ENCODE measurements around the gene H3-3A. TPM values are rescaled to one million over a fixed set of nuclear protein-coding genes. Genes with fewer than 3 reads are reported as not detected.

Gene H3-3A
- total and polyA plus RNA-seq, 10 of the 15 experiments (the other 5 are each of a cell fraction or from before 2014, with no cell fraction given): 215 to 486 (median 393) TPM

DNA sequence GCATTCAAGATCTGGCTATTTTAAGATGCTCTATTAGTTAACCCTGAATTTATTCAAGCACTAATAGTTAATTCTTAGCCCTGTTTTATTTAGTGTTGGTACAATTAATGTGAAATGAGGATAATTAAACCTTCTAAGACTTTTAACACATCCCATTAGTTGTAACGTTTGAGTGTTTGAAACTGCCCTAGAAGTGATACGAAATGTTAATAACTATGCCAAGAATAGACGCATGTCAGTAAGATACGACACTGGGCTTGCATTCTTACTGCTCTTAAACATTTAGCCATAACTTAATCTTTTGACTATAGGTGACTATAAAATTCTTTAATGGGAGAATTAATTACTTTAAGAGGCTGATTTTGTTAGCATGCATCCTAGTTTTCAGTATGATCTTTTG is 9.8 kb downstream of the H3-3A start:
- in situ Hi-C loops (cut with MboI) (no loop called here), intact Hi-C loops (cut with micrococcal nuclease; ENCODE audit: unreplicated experiment) (no loop called here)
- no TSS peak for BruUV-seq (replicated peaks)
- Histone ChIP-seq H4K20me1 (ENCODE audit: control insufficient read depth, insufficient read depth) (peaks cover 3% of the 10 kb centered on the region; the same call in 1 of the 2 replicates), H3K79me2 (ENCODE audit: control insufficient read depth, insufficient read depth, low read length) (peaks cover 23% of the 10 kb centered on the region), H3K4me3 (no peak overlapping the region), H3K9ac (ENCODE audit: control insufficient read depth, insufficient read depth, low read length) (no peak overlapping the region), H3K9me3 (replicated peaks; ENCODE audit: control insufficient read depth, insufficient read depth, low read length) (no peaks in the 10 kb centered on the region), H2AFZ (ENCODE audit: control insufficient read depth, low read depth, low read length) (no peak overlapping the region), H3K4me1 (ENCODE audit: control insufficient read depth, insufficient read depth, low read length) (peaks cover 3% of the 10 kb centered on the region; the same call in 1 of the 2 replicates), H3K27me3 (replicated peaks in 1 of 2; ENCODE audit: control insufficient read depth in 2 of 2, insufficient read depth in 2 of 2, low read length in 1 of 2) (no peaks in the 10 kb centered on the region), H3K4me2 (ENCODE audit: control insufficient read depth, insufficient read depth) (no peak overlapping the region), H3K27ac (ENCODE audit: control insufficient read depth, insufficient read depth) (no peak overlapping the region), H3K36me3 (ENCODE audit: control insufficient read depth in 2 of 2, insufficient read depth in 2 of 2, low read length in 1 of 2) (peaks cover 4 to 39% of the 10 kb centered on the region in 2 experiments)
- 69% methylated on average over 4 of the region's 4 CpGs for WGBS (ENCODE audit: insufficient coverage, insufficient replicate concordance, low lambda C conversion rate, missing lambda C conversion rate)
- ATAC-seq (no peak), FAIRE-seq (no peak), DNase-seq (ENCODE audit: low read depth, low spot score) (no peak)
- ChIA-PET SMC1A (ENCODE audit: uncharacterized antibody, unreplicated experiment) (interaction anchor here (2.7 kb wide), 1 partner anchor 48 kb away, joined by 8 read pairs; no protein-coding TSS in a partner anchor), RAD21 (ENCODE audit: unreplicated experiment) (no interaction called here), POLR2A (no interaction called here), CTCF (interaction anchor here (0.5 to 1.7 kb wide), 2 partner anchors 10 to 107 kb away, joined by 3 read pairs; no protein-coding TSS in a partner anchor)
- TF ChIP-seq ESRRA (IDR thresholded peaks at IDR 0.05; ENCODE audit: low read length) (no peak), ZNF207 (IDR thresholded peaks at IDR 0.05; ENCODE audit: borderline replicate concordance) (no peak), NBN (IDR thresholded peaks at IDR 0.05) (no peak), BACH1 (IDR thresholded peaks at IDR 0.05; ENCODE audit: borderline replicate concordance) (no peak), PML (IDR thresholded peaks at IDR 0.05; ENCODE audit: low read length) (no peak), USF2 (IDR thresholded peaks at IDR 0.05; ENCODE audit: borderline replicate concordance, low read depth, low read length) (no peak), BMI1 (IDR thresholded peaks at IDR 0.05; ENCODE audit: borderline replicate concordance) (no peak), NFXL1 (IDR thresholded peaks at IDR 0.05; ENCODE audit: borderline replicate concordance) (no peak), SMC3 (IDR thresholded peaks at IDR 0.05; ENCODE audit: borderline replicate concordance, low read length) (no peak), IKZF1 (conservative IDR thresholded peaks at IDR 0.05) (no peak), TCF7 (IDR thresholded peaks at IDR 0.05; ENCODE audit: borderline replicate concordance) (no peak), KDM1A (IDR thresholded peaks at IDR 0.05; ENCODE audit: borderline replicate concordance) (no peak), KAT2A (conservative IDR thresholded peaks at IDR 0.05; ENCODE audit: control insufficient read depth, low read depth, low read length) (no peak), POLR2AphosphoS5 (IDR thresholded peaks at IDR 0.05; ENCODE audit: low read length) (no peak; the same call in 1 of the 2 replicates), GABPA (IDR thresholded peaks at IDR 0.05; ENCODE audit: low read depth) (no peak), POLR2AphosphoS2 (IDR thresholded peaks at IDR 0.05; ENCODE audit: low read depth, low read length) (no peak), NFYB (IDR thresholded peaks at IDR 0.05; ENCODE audit: insufficient read depth, low read depth, low read length) (no peak), RAD21 (IDR thresholded peaks at IDR 0.05; ENCODE audit: insufficient read depth, low read depth, low read length) (no peak), BRCA1 (IDR thresholded peaks at IDR 0.05; ENCODE audit: low read depth, low read length) (no peak)
- TF ChIP-seq, protein P1, sequence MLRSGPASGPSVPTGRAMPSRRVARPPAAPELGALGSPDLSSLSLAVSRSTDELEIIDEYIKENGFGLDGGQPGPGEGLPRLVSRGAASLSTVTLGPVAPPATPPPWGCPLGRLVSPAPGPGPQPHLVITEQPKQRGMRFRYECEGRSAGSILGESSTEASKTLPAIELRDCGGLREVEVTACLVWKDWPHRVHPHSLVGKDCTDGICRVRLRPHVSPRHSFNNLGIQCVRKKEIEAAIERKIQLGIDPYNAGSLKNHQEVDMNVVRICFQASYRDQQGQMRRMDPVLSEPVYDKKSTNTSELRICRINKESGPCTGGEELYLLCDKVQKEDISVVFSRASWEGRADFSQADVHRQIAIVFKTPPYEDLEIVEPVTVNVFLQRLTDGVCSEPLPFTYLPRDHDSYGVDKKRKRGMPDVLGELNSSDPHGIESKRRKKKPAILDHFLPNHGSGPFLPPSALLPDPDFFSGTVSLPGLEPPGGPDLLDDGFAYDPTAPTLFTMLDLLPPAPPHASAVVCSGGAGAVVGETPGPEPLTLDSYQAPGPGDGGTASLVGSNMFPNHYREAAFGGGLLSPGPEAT (IDR thresholded peaks at IDR 0.05; ENCODE audit: low read depth): no peak

All from GM12878 (cell line).